C4-2B (cell line): ENCODE data around the gene SLC2A5.

Experiments used
- H3K27ac ChIP-seq: fragments of 450-650 bp; 2 replicates; pipeline ENCODE4 v1.5.1; 2017
- CTCF ChIP-seq: fragments of 450-650 bp; conservative IDR thresholded peaks from 2 replicates; pipeline ENCODE4 v1.5.1; 2017; ENCODE audit warnings: mild to moderate bottlenecking
- ZFX ChIP-seq: fragments of 450-650 bp; IDR thresholded peaks from 2 replicates; pipeline ENCODE4 v1.6.1; 2017

Gene SLC2A5

GRCh38 chr1:9018333-9018732, 51.1 kb downstream of the SLC2A5 start:
- H3K27ac ChIP-seq: no peak overlapping the region
- no peak for TF ChIP-seq ZFX
- no peak for TF ChIP-seq CTCF

GRCh38 chr1:9016455-9016854, 53.0 kb downstream of the SLC2A5 start:
- no peak overlapping the region for H3K27ac ChIP-seq
- TF ChIP-seq ZFX: no peak
- no peak for TF ChIP-seq CTCF

- H3K27ac ChIP-seq: no peak overlapping the region
- TF ChIP-seq ZFX (no peak), CTCF (no peak)
These were observed 54.7 kb downstream of the SLC2A5 start for GRCh38 chr1:9014475-9015375.

- no peak overlapping the region for H3K27ac ChIP-seq
- TF ChIP-seq CTCF: no peak
- no peak for TF ChIP-seq ZFX
These were observed 55.6 kb downstream of the SLC2A5 start for GRCh38 chr1:9013819-9014218.

- no peak overlapping the region for H3K27ac ChIP-seq
- no peak for TF ChIP-seq ZFX
- no peak for TF ChIP-seq CTCF
These were observed 58.6 kb downstream of the SLC2A5 start for GRCh38 chr1:9010781-9011323.

GRCh38 chr1:9009438-9010370, 59.7 kb downstream of the SLC2A5 start:
- no peak overlapping the region for H3K27ac ChIP-seq
- TF ChIP-seq ZFX (no peak), CTCF (no peak; the same call in 1 of the 2 replicates)

GRCh38 chr1:9008236-9008635, 61.2 kb downstream of the SLC2A5 start:
- no peak for TF ChIP-seq ZFX
- no peak for TF ChIP-seq CTCF
- no peak overlapping the region for H3K27ac ChIP-seq
